ENCODE results near the gene SFTPD. TPM values are rescaled to one million over a fixed set of nuclear protein-coding genes. Genes with fewer than 3 reads are reported as not detected.
A peak's percentile ranks its signal among the peaks of the same experiment; 100 is the strongest.

Gene SFTPD
- total RNA-seq, 6 donors from 2014 or later, result 339 to 906 (median 589) TPM

DNA sequence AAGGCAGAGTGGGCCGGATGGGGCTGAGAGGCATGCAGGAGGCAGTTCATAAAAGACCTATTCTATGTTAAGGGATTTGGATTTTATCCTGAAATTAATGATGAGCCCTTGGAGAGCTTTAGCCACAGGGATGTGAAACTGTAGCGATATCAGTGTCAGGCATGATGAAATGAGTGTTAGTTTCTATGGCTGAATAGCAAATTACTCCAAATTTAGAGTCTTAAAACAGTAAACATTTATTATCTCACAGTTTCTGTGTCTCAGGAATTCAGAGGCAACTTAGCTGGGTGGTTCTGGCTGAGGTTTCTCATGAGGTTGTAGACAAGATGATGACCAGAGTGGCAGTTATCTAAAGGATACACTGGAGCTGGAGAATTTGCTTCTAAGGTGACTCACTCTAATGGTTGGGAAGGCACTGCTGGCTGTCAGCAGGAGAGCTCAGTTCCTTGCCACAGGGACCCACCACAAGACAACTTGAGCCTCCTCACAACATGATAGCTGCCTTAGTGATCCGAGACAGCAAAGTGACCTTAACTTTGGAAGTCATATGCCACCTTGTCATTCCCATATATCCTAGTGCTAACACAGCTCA lies 36.7 kb upstream of the SFTPD start:
- peaks cover 0 to 9% (median 7%) of the 10 kb centered on the region in 4 donors for H3K9me3 ChIP-seq
- ATAC-seq (ENCODE audit: low FRiP score in 2 of 2) (no peak), DNase-seq (no peak)
- 61 to 71% methylated on average over 3 of the region's 3 CpGs for WGBS, 2 donors
- TF ChIP-seq, protein P1, sequence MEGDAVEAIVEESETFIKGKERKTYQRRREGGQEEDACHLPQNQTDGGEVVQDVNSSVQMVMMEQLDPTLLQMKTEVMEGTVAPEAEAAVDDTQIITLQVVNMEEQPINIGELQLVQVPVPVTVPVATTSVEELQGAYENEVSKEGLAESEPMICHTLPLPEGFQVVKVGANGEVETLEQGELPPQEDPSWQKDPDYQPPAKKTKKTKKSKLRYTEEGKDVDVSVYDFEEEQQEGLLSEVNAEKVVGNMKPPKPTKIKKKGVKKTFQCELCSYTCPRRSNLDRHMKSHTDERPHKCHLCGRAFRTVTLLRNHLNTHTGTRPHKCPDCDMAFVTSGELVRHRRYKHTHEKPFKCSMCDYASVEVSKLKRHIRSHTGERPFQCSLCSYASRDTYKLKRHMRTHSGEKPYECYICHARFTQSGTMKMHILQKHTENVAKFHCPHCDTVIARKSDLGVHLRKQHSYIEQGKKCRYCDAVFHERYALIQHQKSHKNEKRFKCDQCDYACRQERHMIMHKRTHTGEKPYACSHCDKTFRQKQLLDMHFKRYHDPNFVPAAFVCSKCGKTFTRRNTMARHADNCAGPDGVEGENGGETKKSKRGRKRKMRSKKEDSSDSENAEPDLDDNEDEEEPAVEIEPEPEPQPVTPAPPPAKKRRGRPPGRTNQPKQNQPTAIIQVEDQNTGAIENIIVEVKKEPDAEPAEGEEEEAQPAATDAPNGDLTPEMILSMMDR (IDR thresholded peaks at IDR 0.05), result no peak
- no peak for TF ChIP-seq EP300 (IDR thresholded peaks at IDR 0.05)
- no peak overlapping the region for H3K4me3 ChIP-seq
- H3K36me3 ChIP-seq, result no peaks in the 10 kb centered on the region
- peaks cover 0 to 6% (median 0%) of the 10 kb centered on the region in 4 donors for H3K27me3 ChIP-seq
- no peak overlapping the region for H3K27ac ChIP-seq
- peaks cover 14 to 26% (median 22%) of the 10 kb centered on the region in 4 donors for H3K4me1 ChIP-seq

DNA sequence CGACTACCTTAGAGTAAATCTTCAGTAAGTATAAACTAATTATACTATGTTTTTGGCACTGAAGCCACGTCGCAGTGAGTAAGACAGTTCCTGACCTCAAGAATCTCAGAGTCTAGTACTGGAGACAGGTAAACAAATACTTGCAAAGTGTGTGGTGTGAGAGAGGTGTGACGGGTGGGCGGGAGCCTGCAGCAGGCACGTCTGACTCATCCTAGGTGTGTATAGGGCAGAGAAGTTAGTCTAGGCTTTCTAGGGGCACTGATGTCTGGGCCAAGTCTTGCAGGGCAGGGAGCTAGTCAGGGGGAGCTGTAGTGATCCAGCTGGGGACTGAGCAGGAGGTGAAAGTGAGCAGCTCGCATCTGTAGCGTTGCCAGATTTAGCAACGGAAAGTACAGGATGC lies 35.9 kb upstream of the SFTPD start:
- H3K36me3 ChIP-seq, result no peaks in the 10 kb centered on the region
- 55% methylated on average over 9 of the region's 9 CpGs for WGBS, 2 donors
- H3K4me3 ChIP-seq, result no peak overlapping the region
- TF ChIP-seq EP300 (IDR thresholded peaks at IDR 0.05), result no peak
- TF ChIP-seq POLR2A (IDR thresholded peaks at IDR 0.05), result no peak
- TF ChIP-seq, protein P1 (IDR thresholded peaks at IDR 0.05), result no peak
- TF ChIP-seq POLR2AphosphoS5 (IDR thresholded peaks at IDR 0.05), result no peak
- peak; percentile 13 to 78 for ATAC-seq (ENCODE audit: low FRiP score in 2 of 2)
- peaks cover 14 to 29% (median 23%) of the 10 kb centered on the region in 4 donors for H3K4me1 ChIP-seq
- peaks cover 0 to 2% (median under 1%) of the 10 kb centered on the region in 4 donors for H3K9me3 ChIP-seq
- DNase-seq, result peak; percentile 37 to 75
- no peak overlapping the region for H3K27ac ChIP-seq
- peaks cover 0 to 6% (median 0%) of the 10 kb centered on the region in 4 donors for H3K27me3 ChIP-seq

DNA sequence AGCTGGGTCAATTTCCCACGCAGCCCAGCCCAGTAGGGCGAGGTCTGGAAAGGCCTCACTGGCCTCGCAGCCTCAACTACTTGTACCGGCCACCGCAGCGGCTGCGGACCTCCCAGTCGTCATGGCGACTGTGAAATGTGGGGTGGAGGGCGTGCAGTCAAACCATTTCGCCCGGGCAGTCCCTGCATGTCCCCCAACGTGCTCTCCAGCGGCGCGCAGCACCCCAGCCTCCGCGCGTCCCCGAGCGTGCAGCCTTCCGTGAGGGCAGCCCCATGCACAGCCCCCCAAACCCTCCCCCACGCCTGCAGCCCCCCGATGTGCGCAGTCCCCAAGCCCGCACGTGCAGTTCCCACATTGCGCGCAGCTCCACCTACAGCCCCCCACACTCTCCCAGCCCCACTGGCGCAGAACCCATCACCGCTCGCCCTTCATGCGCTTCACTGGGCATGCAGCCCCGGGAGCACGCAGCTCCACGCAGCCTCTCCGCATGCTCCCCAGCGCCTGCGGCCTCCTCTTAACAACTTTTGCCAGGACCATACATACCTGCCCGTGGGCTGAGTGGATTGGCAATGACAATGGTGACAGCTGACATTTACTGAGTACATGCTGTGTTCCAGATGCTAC lies 34.5 kb upstream of the SFTPD start:
- no peak for ATAC-seq (ENCODE audit: low FRiP score in 2 of 2)
- TF ChIP-seq POLR2AphosphoS5 (IDR thresholded peaks at IDR 0.05), result no peak
- no peak for TF ChIP-seq EP300 (IDR thresholded peaks at IDR 0.05)
- no peak for TF ChIP-seq POLR2A (IDR thresholded peaks at IDR 0.05)
- TF ChIP-seq, protein P1 (IDR thresholded peaks at IDR 0.05), result no peak
- Histone ChIP-seq H3K4me1 (peaks cover 14 to 29% (median 23%) of the 10 kb centered on the region in 4 donors), H3K9me3 (no peaks in the 10 kb centered on the region), H3K36me3 (no peaks in the 10 kb centered on the region), H3K27me3 (peaks cover 0 to 6% (median 0%) of the 10 kb centered on the region in 4 donors), H3K27ac (peak overlapping the region in 2 of 4 donors; percentile 87), H3K4me3 (no peak overlapping the region)
- peak in 1 of 2 donors; percentile 73 for DNase-seq
- WGBS, 2 donors, result 63 to 65% methylated on average over 13 to 30 of the region's 40 CpGs

DNA sequence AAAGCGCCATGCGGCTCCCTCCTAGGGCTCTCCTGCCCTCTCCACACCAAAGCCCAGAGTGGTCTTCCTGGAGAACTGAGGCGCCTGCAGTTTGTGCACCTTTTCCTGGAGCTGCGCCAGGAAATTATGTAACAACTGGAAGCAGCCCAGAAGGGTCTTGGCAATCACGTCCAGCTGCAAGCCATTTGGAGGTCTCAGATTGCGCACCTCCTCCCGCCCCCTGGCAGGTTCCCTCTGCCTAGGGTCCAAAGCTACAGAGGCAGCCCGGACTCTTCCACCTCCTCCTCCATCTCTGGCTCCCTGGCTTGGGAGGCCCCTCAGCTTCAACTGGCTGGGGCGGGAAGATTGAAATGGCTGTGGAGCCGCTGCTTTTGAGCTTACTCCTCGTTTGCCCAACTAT lies 34.0 kb upstream of the SFTPD start:
- ATAC-seq (ENCODE audit: low FRiP score in 2 of 2) (no peak), DNase-seq (no peak)
- no peaks in the 10 kb centered on the region for H3K9me3 ChIP-seq
- peak overlapping the region in 1 of 4 donors; percentile 60 for H3K4me3 ChIP-seq
- H3K27ac ChIP-seq, result peak overlapping the region in 3 of 4 donors; percentile 87 to 91 (median 87)
- H3K36me3 ChIP-seq, result no peaks in the 10 kb centered on the region
- H3K4me1 ChIP-seq, result peaks cover 14 to 29% (median 23%) of the 10 kb centered on the region in 4 donors
- peaks cover 0 to 6% (median 0%) of the 10 kb centered on the region in 4 donors for H3K27me3 ChIP-seq
- no peak for TF ChIP-seq EP300 (IDR thresholded peaks at IDR 0.05)
- TF ChIP-seq, protein P1 (IDR thresholded peaks at IDR 0.05), result no peak
- TF ChIP-seq POLR2AphosphoS5 (IDR thresholded peaks at IDR 0.05), result no peak
- TF ChIP-seq POLR2A (IDR thresholded peaks at IDR 0.05), result no peak
- 35 to 40% methylated on average over 9 to 11 of the region's 11 CpGs for WGBS, 2 donors

Measured in upper lobe of left lung (tissue), 6 donors.